Lung (tissue), 12 donors: ENCODE measurements around the gene NDUFS2. TPM values are rescaled to one million over a fixed set of nuclear protein-coding genes. Genes with fewer than 3 reads are reported as not detected.

Source experiments
- ATAC-seq: fragments of 200-7000 bp; cut with Tn5 transposase; one replicate; pipeline ENCODE4 v1.9.1; 2020; ENCODE audit warnings: moderate number of reproducible peaks; ENCODE audit not compliant: insufficient read depth, low FRiP score
- DNase-seq, 3 donors: peaks; one replicate each; pipeline ENCODE4 v3.0.0-alpha.2; 2013 to 2017
- H3K27ac ChIP-seq, 2 donors: one replicate each; pipeline ENCODE4 v1.5.1; 2013; ENCODE audit warnings: mild to moderate bottlenecking in 2 of 2, moderate library complexity in 2 of 2, control low read depth in 1 of 2, inconsistent platforms in 1 of 2, low read depth in 1 of 2, low read length in 1 of 2
- H3K27me3 ChIP-seq, 3 donors: one replicate each; pipeline ENCODE4 v1.5.1; 2013; ENCODE audit warnings: low read length in 2 of 3; ENCODE audit not compliant: control insufficient read depth in 3 of 3, insufficient read depth in 3 of 3
- H3K36me3 ChIP-seq, 4 donors: one replicate each; pipeline ENCODE4 v1.5.1; 2013; ENCODE audit warnings: low read length in 4 of 4, mild to moderate bottlenecking in 1 of 4, moderate library complexity in 1 of 4; ENCODE audit not compliant: control insufficient read depth in 4 of 4, insufficient read depth in 4 of 4
- H3K4me1 ChIP-seq, 5 donors: one replicate each; pipeline ENCODE4 v1.5.1; 2013; ENCODE audit warnings: low read length in 5 of 5, mild to moderate bottlenecking in 2 of 5, moderate library complexity in 1 of 5; ENCODE audit not compliant: control insufficient read depth in 5 of 5, insufficient read depth in 5 of 5
- H3K4me3 ChIP-seq: one replicate; pipeline ENCODE4 v1.5.1; 2013; ENCODE audit warnings: mild to moderate bottlenecking, control low read depth, moderate library complexity
- H3K9ac ChIP-seq, 2 donors: one replicate each; pipeline ENCODE4 v1.5.1; 2013; ENCODE audit warnings: low read length in 2 of 2, control low read depth in 1 of 2; ENCODE audit not compliant: insufficient read depth in 1 of 2
- H3K9me3 ChIP-seq, 4 donors: one replicate each; pipeline ENCODE4 v1.5.1; 2013; ENCODE audit warnings: low read length in 3 of 4, mild to moderate bottlenecking in 1 of 4, moderate library complexity in 1 of 4; ENCODE audit not compliant: control insufficient read depth in 4 of 4, insufficient read depth in 3 of 4
- CTCF ChIP-seq: IDR thresholded peaks from 2 replicates; pipeline ENCODE4 v1.5.1; 2012; ENCODE audit warnings: mild to moderate bottlenecking; ENCODE audit errors: control extremely low read depth, extremely low read depth
- WGBS, 2 donors: extraction: QIAGEN DNeasy Blood & Tissue Kit; methylation state at CpG; one replicate each; pipeline ENCODE4 v1.1.7; 2013; 5-methylcytosine and 5-hydroxymethylcytosine counted together
- polyA plus RNA-seq, 2 donors: library from polyadenylated mRNA; stranded (reverse); fragments of 200-250 nt; gene quantifications; one replicate each; pipeline ENCODE4 v1.2.1, GENCODE V29; 2013
- total RNA-seq, 2 donors: library from RNA; depleted of rRNA in 1 of 2; stranded (reverse); fragments of >200 nt in 1 of 2; gene quantifications; one replicate each; pipeline ENCODE4 v1.2.1, GENCODE V29; 2014 to 2021
- donor health status: control.
- donor health status: control.
- donor health status: Bipolar disorder and iron deficiency.
- donor health status: healthy.
- donor health status: DM: yes; HTN: yes; CAD: no.

NDUFS2 gene
- total and polyA plus RNA-seq, 4 donors: 40.2 to 104 (median 88.1) TPM

GRCh38 chr1:161207173-161207572 lies 5.0 kb downstream of the NDUFS2 start:
- H3K4me1 ChIP-seq: peaks cover 4 to 15% (median 9%) of the 10 kb centered on the region in 5 donors
- no peak overlapping the region for H3K9ac ChIP-seq
- TF ChIP-seq CTCF: no peak
- no peak for ATAC-seq
- 73 to 79% methylated on average over 8 of the region's 8 CpGs for WGBS, 2 donors
- H3K9me3 ChIP-seq: no peaks in the 10 kb centered on the region
- H3K36me3 ChIP-seq: peaks cover 21 to 61% (median 44%) of the 10 kb centered on the region in 4 donors
- H3K27ac ChIP-seq: peak overlapping the region in 1 of 2 donors; percentile 47
- no peak overlapping the region for H3K4me3 ChIP-seq
- peak in 1 of 3 donors; percentile 49 for DNase-seq
- H3K27me3 ChIP-seq: no peaks in the 10 kb centered on the region

GRCh38 chr1:161209790-161210409 lies 7.7 kb downstream of the NDUFS2 start:
- H3K9me3 ChIP-seq: no peaks in the 10 kb centered on the region
- ATAC-seq (peak; percentile 81), DNase-seq (peak; percentile 68 to 72 (median 69))
- H3K4me1 ChIP-seq: peaks cover 0 to 12% (median 4%) of the 10 kb centered on the region in 5 donors
- peak; percentile 68 for TF ChIP-seq CTCF
- H3K27me3 ChIP-seq: no peaks in the 10 kb centered on the region
- H3K9ac ChIP-seq: no peak overlapping the region
- no peak overlapping the region for H3K27ac ChIP-seq
- peaks cover 40 to 67% (median 55%) of the 10 kb centered on the region in 4 donors for H3K36me3 ChIP-seq
- WGBS, 2 donors: 38 to 39% methylated on average over 11 of the region's 11 CpGs
- no peak overlapping the region for H3K4me3 ChIP-seq

GRCh38 chr1:161214369-161214768 lies 12.2 kb downstream of the NDUFS2 start:
- Histone ChIP-seq H3K4me1 (peaks cover 0 to 3% (median 0%) of the 10 kb centered on the region in 5 donors), H3K4me3 (no peak overlapping the region), H3K9me3 (no peaks in the 10 kb centered on the region), H3K36me3 (peaks cover 31 to 39% (median 36%) of the 10 kb centered on the region in 4 donors), H3K27me3 (no peaks in the 10 kb centered on the region), H3K9ac (no peak overlapping the region), H3K27ac (peak overlapping the region in 1 of 2 donors; percentile 26)
- DNase-seq (no peak), ATAC-seq (no peak)
- no peak for TF ChIP-seq CTCF
- WGBS, 2 donors: 63 to 88% methylated on average over 9 of the region's 9 CpGs
